OCI-LY7 (cell line): ENCODE data around the gene ANKRD33B.

ENCODE experiments used
- CTCF ChIP-seq: fragments of 200-600 bp; sonication (generic); conservative IDR thresholded peaks from 2 replicates; pipeline ENCODE4 v1.5.1; 2014; ENCODE audit warnings: mild to moderate bottlenecking, antibody characterized with exemption, low read length, moderate library complexity, mixed read lengths
- EZH2phosphoT487 ChIP-seq: fragments of 200-600 bp; sonication (generic); IDR thresholded peaks from 2 replicates; pipeline ENCODE4 v1.6.1; 2018; ENCODE audit warnings: low read depth, borderline replicate concordance, mild to moderate bottlenecking, mixed run types, antibody characterized with exemption, low read length, moderate library complexity, mixed read lengths

DNA sequence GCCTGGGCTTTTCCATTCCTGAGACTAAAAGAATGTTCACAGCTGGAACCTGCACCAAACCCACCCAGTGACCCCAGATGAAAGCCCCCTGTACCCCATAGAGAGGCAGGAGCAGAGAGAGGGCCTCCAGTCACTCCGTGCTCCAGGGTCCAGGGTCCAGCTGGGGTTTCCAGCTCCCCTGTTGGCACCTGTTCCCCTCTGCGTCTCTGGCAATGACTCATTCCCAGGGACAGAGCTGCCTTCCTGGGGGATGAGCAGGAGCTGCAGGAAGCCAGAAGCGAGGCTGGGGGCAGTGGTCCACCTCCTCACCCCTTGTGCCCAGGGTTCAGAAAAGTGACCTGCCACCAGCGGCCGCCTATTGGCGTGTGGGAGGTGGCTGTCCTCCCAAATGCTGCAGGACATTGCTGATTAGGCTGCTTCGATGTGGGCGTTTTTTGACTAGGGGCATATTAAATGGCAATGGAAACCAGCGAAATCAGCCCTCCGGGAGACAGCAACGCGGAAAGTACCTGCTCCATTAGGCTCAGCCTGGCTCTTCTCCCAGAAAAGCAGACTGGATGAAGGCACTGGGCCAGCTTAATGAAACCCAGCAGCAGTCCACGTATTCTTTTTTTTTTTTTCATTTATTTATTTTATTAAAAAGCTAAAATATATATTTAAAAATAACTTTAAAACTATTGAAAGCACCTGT lies 99.8 kb downstream of the ANKRD33B start:
- TF ChIP-seq CTCF: no peak
- TF ChIP-seq EZH2phosphoT487: no peak
